NCI-H2081 (cell line): ENCODE measurements around the gene CNPY2.
A peak's percentile ranks its signal among the peaks of the same experiment; 100 is the strongest.
"Not testable (repeated sequence)": the region's sequence is repeated elsewhere in the genome, so short reads cannot be mapped to it uniquely, and the experiment has no call there.

Experiments used
- DNase-seq, 2 experiments: peaks; one replicate each; lab custom pipeline; 2025; lab: John Stamatoyannopoulos, UW

Gene CNPY2

GRCh38 chr12:56333679-56334489 lies 18.1 kb upstream of the CNPY2 start, which contains the start of gene PAN2:
Gene PAN2 (minus strand): TSS chr12:56334000. CDS start chr12:56333094, 906 bp downstream.
- DNase-seq = peak; percentile 97 to 99

GRCh38 chr12:56333197-56333678 lies 17.4 kb upstream of the CNPY2 start:
- no peak for DNase-seq

DNA sequence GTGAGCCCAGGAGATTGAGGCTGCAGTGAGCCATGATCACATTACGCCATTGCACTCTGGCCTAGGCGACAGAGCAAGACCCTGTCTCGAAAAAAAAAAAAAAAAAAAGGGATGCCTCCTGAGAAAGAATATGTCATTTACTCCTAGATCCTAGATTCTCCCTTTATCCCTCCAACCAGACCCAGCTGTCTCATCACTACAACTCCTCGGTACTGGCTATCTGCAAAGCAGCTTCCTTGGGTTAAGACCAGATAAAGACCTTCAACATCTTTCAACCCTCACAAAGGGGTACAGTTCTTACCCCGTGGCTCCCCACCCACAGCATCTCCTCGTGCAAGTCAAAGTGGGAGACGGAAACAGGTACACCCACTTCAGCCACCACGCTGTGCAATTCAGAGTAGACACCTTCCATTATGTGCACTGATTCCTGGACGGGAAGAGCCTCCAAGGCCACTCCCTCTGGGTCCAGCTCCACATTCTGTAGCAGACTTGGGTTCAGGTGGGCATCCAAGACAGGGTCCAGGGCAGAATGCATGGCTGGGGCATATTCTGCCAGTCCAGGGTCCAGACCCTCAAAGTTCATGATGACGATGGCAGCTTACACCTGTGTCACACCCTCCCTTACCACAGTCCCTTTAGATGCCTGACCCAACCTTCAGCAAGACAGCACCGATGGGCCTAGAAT lies 16.9 kb upstream of the CNPY2 start:
- no peak for DNase-seq

GRCh38 chr12:56330936-56331490 lies 15.2 kb upstream of the CNPY2 start:
- no peak for DNase-seq

DNA sequence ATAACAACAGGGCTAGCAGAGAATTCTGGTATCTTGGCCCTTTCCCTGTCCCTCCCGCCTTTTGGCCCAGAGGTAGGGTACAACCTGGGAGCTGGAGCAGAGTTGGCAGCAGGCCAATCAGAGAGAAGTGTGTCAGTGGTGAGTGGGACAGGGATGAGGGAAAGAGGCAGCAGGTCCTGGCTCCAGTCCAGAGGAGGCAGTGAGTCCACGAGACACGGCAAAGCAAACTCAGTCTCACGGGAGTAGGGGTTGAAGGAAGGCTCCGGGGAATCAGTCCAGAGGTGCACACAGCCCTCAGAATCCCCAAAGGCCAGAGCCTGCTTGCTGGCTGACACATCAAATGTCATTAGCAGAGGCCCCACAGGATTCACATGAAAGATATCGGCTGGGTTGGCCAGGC lies 10.7 kb upstream of the CNPY2 start:
- DNase-seq = peak in 1 of 2 experiments; percentile 8

GRCh38 chr12:56326126-56326525 lies 10.3 kb upstream of the CNPY2 start:
- no peak for DNase-seq

DNA sequence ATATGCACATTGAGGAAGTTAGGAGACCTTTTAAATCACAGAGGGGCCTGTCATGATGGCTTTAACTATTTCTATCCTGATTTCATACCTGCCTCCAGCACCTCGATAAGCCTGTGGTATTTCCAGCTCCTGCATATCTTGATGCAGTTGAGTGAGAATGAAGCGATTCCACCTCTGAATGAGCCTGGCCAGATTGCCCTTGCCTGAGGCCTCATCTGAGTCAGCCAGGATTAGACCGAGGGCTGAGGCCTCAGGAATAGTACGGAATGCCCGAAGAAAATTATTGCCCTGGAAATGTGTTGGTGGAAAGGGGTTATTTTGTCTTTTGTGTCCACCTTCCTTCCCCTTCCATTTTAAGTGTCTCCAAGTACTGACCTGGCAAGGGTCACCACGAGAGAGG lies 8.4 kb upstream of the CNPY2 start:
- DNase-seq = no peak

DNA sequence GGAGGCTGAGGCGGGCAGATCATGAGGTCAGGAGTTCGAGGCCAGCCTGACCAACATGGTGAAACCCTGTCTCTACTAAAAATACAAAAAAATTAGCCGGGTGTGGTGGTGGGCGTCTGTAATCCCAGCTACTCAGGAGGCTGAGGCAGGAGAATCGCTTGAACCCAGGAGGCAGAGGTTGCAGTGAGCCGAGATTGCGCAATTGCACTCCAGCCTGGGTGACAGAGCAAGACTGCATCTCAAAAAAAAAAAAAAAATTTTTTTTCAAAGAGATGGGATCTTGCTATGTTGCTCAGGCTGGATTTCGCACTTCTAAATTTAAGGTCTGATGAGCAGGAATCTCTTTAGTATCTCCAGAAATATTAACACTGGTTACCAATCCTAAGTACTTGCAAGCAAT lies 5.8 kb upstream of the CNPY2 start:
- DNase-seq = not testable (repeated sequence)

DNA sequence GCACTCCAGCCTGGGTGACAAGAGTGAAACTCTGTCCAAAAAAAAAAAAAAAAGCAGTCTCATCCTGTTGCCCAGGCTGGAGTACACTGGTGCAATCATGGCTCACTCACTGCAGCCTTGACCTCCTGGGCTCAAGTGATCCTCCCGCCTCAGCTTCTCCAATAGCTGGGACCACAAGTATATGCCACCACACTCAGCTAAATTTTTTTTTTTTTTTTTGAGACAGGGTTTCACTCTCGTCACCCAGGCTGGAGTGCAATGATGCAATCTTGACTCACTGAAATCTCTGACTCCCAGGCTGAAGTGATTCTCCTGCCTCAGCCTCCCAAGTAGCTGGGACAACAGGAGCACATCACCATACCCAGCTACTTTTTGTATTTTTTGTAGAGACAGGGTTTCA lies 5.2 kb upstream of the CNPY2 start:
- no peak for DNase-seq

- no peak for DNase-seq
Measured at GRCh38 chr12:56317675-56318074, 1.9 kb upstream of the CNPY2 start.

DNA sequence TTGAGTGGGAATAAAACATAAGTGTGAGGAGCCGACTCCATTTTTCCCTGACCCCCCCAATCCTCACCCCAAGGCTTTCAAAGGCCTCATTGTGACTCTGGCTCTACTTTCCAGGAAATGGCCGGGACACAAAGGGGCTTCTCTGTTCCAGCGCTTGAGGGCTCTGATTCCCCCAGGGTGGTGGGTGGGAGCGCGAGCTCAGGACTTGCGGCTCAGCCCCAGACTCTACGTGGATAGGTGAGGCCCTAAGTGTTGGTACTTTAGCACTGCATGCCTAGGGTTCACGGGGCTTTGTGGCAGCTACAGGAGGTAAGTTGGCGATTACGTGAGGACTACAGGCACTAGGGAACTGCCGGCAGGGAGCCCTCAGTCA lies 553 bp downstream of the CNPY2 start:
- DNase-seq = no peak

DNA sequence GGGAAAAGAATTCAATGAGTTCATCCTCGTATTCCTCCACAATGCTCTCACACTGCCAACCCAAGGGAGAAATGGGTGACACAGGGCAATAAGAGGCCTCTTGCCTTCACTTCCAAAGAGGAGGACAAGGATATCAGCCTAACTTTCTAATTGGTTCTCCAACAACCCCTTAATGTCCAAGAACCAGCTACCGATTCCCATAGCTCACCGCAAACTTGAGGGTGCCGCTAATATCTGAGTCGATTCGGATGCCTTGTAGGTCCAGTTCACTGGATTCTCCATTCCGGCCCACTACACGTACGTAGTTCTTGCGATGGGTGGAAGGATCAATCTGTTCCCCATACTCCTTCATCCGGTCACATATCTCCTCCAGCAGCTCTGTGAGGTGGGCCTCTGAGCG lies 4.8 kb downstream of the CNPY2 start:
- no peak for DNase-seq

DNA sequence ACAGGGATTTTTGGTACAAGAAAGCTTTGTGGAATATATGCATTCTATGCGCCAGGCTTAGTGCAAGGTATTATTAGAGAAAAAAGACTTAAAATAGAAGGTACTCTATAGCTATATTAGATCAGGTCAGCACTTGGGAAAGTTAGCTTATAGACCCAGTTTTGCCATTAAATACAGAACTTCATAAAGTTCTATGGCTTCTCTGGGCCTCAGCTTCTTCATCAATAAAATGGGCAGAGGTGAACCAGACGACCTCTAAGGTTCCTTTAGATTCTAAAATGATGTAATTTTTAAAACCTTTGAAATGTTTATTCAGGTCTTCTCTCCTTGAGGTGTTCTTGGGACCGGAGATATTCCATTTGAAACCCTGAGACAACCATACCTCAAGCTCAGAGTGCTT lies 7.1 kb downstream of the CNPY2 start:
- no peak for DNase-seq

DNA sequence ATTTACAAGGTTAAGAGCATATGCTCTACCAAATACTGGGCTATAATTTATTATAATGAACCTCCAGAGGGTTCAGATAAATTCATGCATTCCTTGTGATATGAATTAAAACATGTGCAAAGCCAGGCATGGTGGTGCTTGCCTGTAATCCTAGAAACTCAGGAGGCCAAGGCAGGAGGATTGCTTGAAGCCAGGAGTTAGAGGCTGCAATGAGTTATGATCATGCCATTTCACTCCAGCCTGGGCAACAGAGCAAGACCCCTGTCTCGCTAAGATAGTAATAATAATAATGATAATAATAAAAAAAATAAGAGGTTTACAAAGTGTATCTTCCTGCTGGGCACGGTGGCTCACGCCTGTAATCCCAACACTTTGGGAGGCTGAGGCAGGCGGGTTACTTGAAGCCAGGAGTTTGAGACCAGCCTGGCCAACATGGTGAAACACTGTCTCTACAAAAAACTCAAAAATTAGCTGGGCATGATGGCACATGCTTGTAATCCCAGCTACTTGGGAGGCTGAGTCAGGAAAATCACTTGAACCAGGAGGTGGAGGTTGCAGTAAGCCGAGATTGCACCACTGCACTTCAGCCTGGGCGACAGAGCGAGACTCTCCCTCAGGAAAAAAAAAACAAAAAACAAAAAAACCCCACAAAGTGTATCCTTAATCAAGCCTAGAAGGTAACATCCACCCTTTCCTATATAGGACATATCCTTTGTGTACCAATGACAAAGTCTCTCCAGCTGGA lies 8.4 kb downstream of the CNPY2 start:
- no peak for DNase-seq

DNA sequence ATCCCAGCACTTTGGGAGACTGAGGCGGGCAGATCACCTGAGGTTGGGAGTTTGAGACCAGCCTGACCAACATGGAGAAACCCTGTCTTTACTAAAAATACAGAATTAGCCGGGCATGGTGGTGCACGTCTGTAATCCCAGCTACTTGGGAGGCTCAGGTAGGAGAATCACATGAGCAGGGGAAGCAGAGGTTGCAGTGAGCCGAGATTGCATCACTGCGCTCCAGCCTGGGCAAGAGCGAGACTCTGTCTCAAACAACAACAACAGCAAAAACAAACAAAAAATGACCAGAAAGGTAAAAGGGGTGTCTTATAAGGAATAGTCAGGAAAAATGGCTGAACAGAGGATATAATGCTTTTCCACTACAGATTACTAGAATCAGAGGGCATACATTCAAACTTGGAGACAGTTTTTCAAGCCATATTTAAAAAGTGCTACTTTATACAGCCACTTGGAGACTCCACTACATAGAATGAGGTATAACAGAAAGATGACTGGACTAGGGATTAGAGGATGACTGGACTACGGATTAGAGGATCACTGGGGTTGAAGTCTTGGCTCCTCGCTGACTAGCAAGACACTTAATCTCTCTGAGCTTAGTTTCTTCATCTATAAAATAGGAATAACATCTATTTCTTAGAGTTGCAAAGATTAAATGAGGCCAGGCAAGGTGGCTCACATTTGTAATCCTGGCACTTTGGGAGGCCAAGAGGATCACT lies 10.8 kb downstream of the CNPY2 start:
- DNase-seq = no peak

- DNase-seq = no peak
Measured at GRCh38 chr12:56304276-56304675, 11.5 kb downstream of the CNPY2 start.

- DNase-seq = peak in 1 of 2 experiments; percentile 58
Measured at GRCh38 chr12:56300644-56301464, 14.9 kb downstream of the CNPY2 start.

DNA sequence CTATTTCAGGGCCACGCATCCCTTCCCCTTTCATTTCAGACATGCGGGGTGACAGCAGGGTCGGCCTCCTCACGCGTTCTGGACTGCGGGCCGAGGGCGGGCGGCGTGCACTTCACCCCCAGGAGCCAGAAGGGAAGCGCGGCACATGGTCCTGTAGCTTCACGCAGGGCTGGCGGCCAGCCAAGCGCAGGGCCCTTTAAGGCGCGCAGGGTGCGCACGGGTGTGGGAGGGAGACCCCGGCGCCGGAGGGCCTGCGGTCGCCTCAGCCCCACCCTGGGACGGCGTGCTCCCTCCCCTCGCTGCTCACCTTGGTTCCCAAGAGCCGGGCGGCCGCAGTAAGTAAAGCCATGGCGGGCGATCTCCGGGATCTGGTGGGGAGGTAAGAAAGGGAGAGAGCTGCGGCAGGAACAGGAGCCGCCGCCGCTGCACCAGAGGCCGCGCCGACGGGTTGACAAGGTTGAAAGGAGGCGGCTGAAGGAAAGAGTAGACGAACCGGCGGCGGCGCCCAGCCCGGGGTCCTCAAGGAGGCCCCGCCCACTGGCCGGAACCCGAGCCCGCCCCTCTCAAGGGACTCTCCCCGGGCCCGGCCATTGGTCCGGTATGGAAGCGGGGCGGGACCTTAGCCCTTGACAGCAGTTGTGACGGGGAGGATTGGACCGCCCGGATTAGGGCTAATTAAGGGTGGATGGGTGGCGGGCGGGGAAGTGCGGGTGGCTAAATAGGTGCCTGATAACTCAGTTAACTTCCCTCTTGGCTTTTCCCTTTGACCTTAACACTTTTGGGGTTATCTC lies 15.7 kb downstream of the CNPY2 start, which contains the start of gene CS:
CS (minus strand) TSS at position 478 of the 791 bp plus-strand sequence; CDS start at position 349, 129 bp downstream.
- peak; percentile 98 to 99 for DNase-seq

GRCh38 chr12:56299308-56299852 lies 16.4 kb downstream of the CNPY2 start:
- DNase-seq = peak in 1 of 2 experiments; percentile 10
